Subcutaneous abdominal adipose tissue (tissue), 5 donors: ENCODE data around the gene UBXN2A.
A peak's percentile ranks its signal among the peaks of the same experiment; 100 is the strongest.

Source experiments
- H3K27ac ChIP-seq: one replicate; pipeline ENCODE4 v1.7.0; 2013; ENCODE audit warnings: low read depth, mild to moderate bottlenecking, inconsistent platforms, low read length, moderate library complexity
- H3K27me3 ChIP-seq, 5 donors: one replicate each; pipeline ENCODE4 v1.7.0; 2013; ENCODE audit warnings: low read length in 5 of 5, inconsistent platforms in 1 of 5; ENCODE audit not compliant: control insufficient read depth in 5 of 5, insufficient read depth in 4 of 5
- H3K36me3 ChIP-seq, 5 donors: one replicate each; pipeline ENCODE4 v1.7.0; 2013; ENCODE audit warnings: low read length in 5 of 5; ENCODE audit not compliant: control insufficient read depth in 5 of 5, insufficient read depth in 5 of 5
- H3K4me1 ChIP-seq, 5 donors: one replicate each; pipeline ENCODE4 v1.7.0; 2013; ENCODE audit warnings: low read length in 5 of 5, mild to moderate bottlenecking in 3 of 5, moderate library complexity in 1 of 5; ENCODE audit not compliant: control insufficient read depth in 5 of 5, insufficient read depth in 5 of 5
- H3K4me3 ChIP-seq, 5 donors: one replicate each; pipeline ENCODE4 v1.7.0; 2013; ENCODE audit warnings: low read length in 5 of 5, low read depth in 1 of 5
- H3K9ac ChIP-seq, 5 donors: one replicate each; pipeline ENCODE4 v1.7.0; 2013; ENCODE audit warnings: low read length in 5 of 5, mild to moderate bottlenecking in 4 of 5, moderate library complexity in 3 of 5
- H3K9me3 ChIP-seq, 5 donors: one replicate each; pipeline ENCODE4 v1.7.0; 2013; ENCODE audit warnings: low read length in 5 of 5; ENCODE audit not compliant: control insufficient read depth in 5 of 5
- donor health status: healthy.
- donor health status: healthy.
- donor health status: healthy.
- donor health status: healthy.
- donor health status: healthy.

UBXN2A gene

GRCh38 chr2:24050041-24050979, 110.0 kb downstream of the UBXN2A start:
- Histone ChIP-seq H3K27me3 (no peaks in the 10 kb centered on the region), H3K4me1 (peaks cover 0 to 35% (median 31%) of the 10 kb centered on the region in 5 donors), H3K9ac (peak overlapping the region in 4 of 5 donors; percentile 13 to 76 (median 72)), H3K36me3 (no peaks in the 10 kb centered on the region), H3K4me3 (peak overlapping the region; percentile 58 to 76 (median 70)), H3K27ac (no peak overlapping the region), H3K9me3 (no peaks in the 10 kb centered on the region)

GRCh38 chr2:24051833-24052232, 111.6 kb downstream of the UBXN2A start:
- no peak overlapping the region for H3K9ac ChIP-seq
- H3K27ac ChIP-seq: no peak overlapping the region
- H3K9me3 ChIP-seq: no peaks in the 10 kb centered on the region
- H3K4me1 ChIP-seq: peaks cover 0 to 27% (median 22%) of the 10 kb centered on the region in 5 donors
- no peaks in the 10 kb centered on the region for H3K27me3 ChIP-seq
- no peaks in the 10 kb centered on the region for H3K36me3 ChIP-seq
- H3K4me3 ChIP-seq: no peak overlapping the region

DNA sequence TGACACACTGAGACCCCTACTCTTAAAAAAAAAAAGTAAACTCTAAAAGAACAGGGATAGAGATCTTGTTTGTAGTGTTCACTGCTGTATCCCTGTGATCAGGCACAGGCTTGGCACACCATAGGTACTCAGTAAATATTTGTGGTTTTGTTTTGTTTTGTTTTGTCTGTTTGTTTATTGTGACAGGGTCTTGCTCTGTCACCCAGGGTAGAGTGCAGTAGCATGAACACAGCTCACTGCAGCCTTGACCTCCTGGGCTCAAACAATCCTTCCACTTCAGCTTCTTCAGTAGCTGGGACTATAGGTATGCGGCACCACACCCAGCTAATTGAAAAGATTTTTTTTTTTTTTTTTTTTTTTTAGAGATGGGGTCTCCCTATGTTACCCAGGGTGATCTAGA, 112.7 kb downstream of the UBXN2A start:
- Histone ChIP-seq H3K27me3 (no peaks in the 10 kb centered on the region), H3K9me3 (no peaks in the 10 kb centered on the region), H3K36me3 (no peaks in the 10 kb centered on the region), H3K4me1 (peaks cover 0 to 20% (median 16%) of the 10 kb centered on the region in 5 donors), H3K9ac (no peak overlapping the region), H3K27ac (no peak overlapping the region), H3K4me3 (no peak overlapping the region)
